ENCODE data around the gene ZNF740.

- TF ChIP-seq EZH2 (IDR thresholded peaks at IDR 0.05; ENCODE audit: low read depth), result no peak
- TF ChIP-seq, protein P1, sequence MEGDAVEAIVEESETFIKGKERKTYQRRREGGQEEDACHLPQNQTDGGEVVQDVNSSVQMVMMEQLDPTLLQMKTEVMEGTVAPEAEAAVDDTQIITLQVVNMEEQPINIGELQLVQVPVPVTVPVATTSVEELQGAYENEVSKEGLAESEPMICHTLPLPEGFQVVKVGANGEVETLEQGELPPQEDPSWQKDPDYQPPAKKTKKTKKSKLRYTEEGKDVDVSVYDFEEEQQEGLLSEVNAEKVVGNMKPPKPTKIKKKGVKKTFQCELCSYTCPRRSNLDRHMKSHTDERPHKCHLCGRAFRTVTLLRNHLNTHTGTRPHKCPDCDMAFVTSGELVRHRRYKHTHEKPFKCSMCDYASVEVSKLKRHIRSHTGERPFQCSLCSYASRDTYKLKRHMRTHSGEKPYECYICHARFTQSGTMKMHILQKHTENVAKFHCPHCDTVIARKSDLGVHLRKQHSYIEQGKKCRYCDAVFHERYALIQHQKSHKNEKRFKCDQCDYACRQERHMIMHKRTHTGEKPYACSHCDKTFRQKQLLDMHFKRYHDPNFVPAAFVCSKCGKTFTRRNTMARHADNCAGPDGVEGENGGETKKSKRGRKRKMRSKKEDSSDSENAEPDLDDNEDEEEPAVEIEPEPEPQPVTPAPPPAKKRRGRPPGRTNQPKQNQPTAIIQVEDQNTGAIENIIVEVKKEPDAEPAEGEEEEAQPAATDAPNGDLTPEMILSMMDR (conservative IDR thresholded peaks at IDR 0.05), result no peak
These were observed 19.2 kb downstream of the ZNF740 start for GRCh38 chr12:53199700-53200099.

Measured in PC-9 (cell line).